H1 (cell line): ENCODE measurements around the gene HNF1A. TPM values are rescaled to one million over a fixed set of nuclear protein-coding genes. Genes with fewer than 3 reads are reported as not detected.

Source experiments
- CTCF ChIA-PET: fragments of 300-600 bp; sonication (Branson Sonifier 250); formaldehyde crosslinking; loops from one replicate; lab custom pipeline; 2021; ENCODE audit not compliant: partially characterized antibody; lab: Charles Lee
- POLR2A ChIA-PET: fragments of 300-600 bp; sonication (Branson Sonifier 250); formaldehyde crosslinking; loops from one replicate; lab custom pipeline; 2021; ENCODE audit warnings: inconsistent platforms; ENCODE audit not compliant: partially characterized antibody; lab: Charles Lee
- DNase-seq, 2 experiments: peaks; one replicate each; pipeline versions ENCODE4 v3.0.0 to v3.0.0-alpha.2; 2010 to 2022; ENCODE audit warnings: low spot score in 2 of 2, low read depth in 1 of 2, mixed read lengths in 1 of 2
- FAIRE-seq: peaks from 2 replicates; lab custom pipeline; 2011; peaks lifted over from hg19 to GRCh38; lab: Jason Lieb, UNC
- H2AFZ ChIP-seq: 2 replicates; pipeline ENCODE4 v1.8.1; 2012; ENCODE audit warnings: low read length, inconsistent platforms
- H2AK5ac ChIP-seq: 2 replicates; pipeline ENCODE4 v1.6.1; 2013; ENCODE audit warnings: low read depth, low read length
- H2BK120ac ChIP-seq: replicated peaks from 2 replicates; pipeline ENCODE3; 2013; ENCODE audit warnings: low read depth, low read length, inconsistent platforms
- H2BK12ac ChIP-seq: 2 replicates; pipeline ENCODE4 v1.6.1; 2013; ENCODE audit warnings: low read depth, low read length
- H2BK15ac ChIP-seq: 2 replicates; pipeline ENCODE4 v1.6.1; 2013; ENCODE audit warnings: low read length
- H2BK20ac ChIP-seq: 2 replicates; pipeline ENCODE4 v1.6.1; 2013; ENCODE audit warnings: low read length
- H2BK5ac ChIP-seq: 2 replicates; pipeline ENCODE4 v1.6.1; 2013; ENCODE audit warnings: low read depth, low read length
- H3K14ac ChIP-seq: 2 replicates; pipeline ENCODE4 v1.6.1; 2013; ENCODE audit warnings: inconsistent platforms; ENCODE audit not compliant: insufficient read length
- H3K18ac ChIP-seq: 2 replicates; pipeline ENCODE4 v1.6.1; 2013; ENCODE audit warnings: low read length; ENCODE audit errors: extremely low read depth
- H3K23ac ChIP-seq: 2 replicates; pipeline ENCODE4 v1.6.1; 2013; ENCODE audit warnings: inconsistent platforms; ENCODE audit not compliant: insufficient read length
- H3K23me2 ChIP-seq: 2 replicates; pipeline ENCODE4 v1.6.1; 2013; ENCODE audit warnings: low read depth, low read length
- H3K27ac ChIP-seq: 2 replicates; pipeline ENCODE4 v1.6.1; 2011; ENCODE audit warnings: low read depth, low read length, inconsistent platforms
- H3K27me3 ChIP-seq, 4 experiments: replicated peaks in 1 of 4; 1 replicate in 1 of 4; 2 replicates in 3 of 4; pipeline versions ENCODE4 v1.6.1 to v1.8.1; 2011 to 2013; ENCODE audit warnings: low read length in 3 of 4, mild to moderate bottlenecking in 3 of 4, inconsistent platforms in 2 of 4, mixed read lengths in 2 of 4, moderate library complexity in 1 of 4; ENCODE audit not compliant: control insufficient read depth in 3 of 4, insufficient read depth in 3 of 4; ENCODE audit errors: extremely low read depth in 1 of 4
- H3K36me3 ChIP-seq, 4 experiments: 2 replicates each; pipeline versions ENCODE4 v1.6.1 to v1.8.1; 2011 to 2013; ENCODE audit warnings: mild to moderate bottlenecking in 4 of 4, low read length in 3 of 4, moderate library complexity in 2 of 4, control low read depth in 1 of 4, inconsistent platforms in 1 of 4; ENCODE audit not compliant: insufficient read depth in 4 of 4, control insufficient read depth in 2 of 4
- H3K4ac ChIP-seq: replicated peaks from 2 replicates; pipeline ENCODE3; 2013; ENCODE audit warnings: low read length, low read depth, mixed read lengths, inconsistent platforms; ENCODE audit not compliant: insufficient read length
- H3K4me1 ChIP-seq, 4 experiments: replicated peaks in 1 of 4; 1 replicate in 1 of 4; 2 replicates in 3 of 4; pipeline versions ENCODE4 v1.6.1 to v1.8.1; 2011 to 2013; ENCODE audit warnings: low read length in 3 of 4, inconsistent platforms in 2 of 4, mixed read lengths in 1 of 4; ENCODE audit not compliant: insufficient read depth in 4 of 4, control insufficient read depth in 3 of 4
- H3K4me2 ChIP-seq, 2 experiments: 2 replicates each; pipeline versions ENCODE4 v1.6.1 to v1.8.1; 2011 to 2013; ENCODE audit warnings: low read depth in 2 of 2, low read length in 2 of 2, control low read depth in 1 of 2, inconsistent platforms in 1 of 2, mild to moderate bottlenecking in 1 of 2; ENCODE audit not compliant: insufficient read depth in 1 of 2
- H3K4me3 ChIP-seq, 4 experiments: fragments of 200-600, 300-600 bp in 1 of 4; sonication (generic), shearing (Covaris generic), sonication (Bioruptor Twin) in 1 of 4; 2 replicates each; pipeline versions ENCODE4 v1.5.1 to v1.8.1; 2011 to 2016; ENCODE audit warnings: low read length in 4 of 4, low read depth in 3 of 4, control low read depth in 2 of 4, inconsistent platforms in 2 of 4, mild to moderate bottlenecking in 2 of 4, mixed read lengths in 1 of 4, moderate library complexity in 1 of 4; ENCODE audit not compliant: insufficient read depth in 2 of 4; ENCODE audit errors: extremely low read depth in 1 of 4
- H3K56ac ChIP-seq: replicated peaks from 2 replicates; pipeline ENCODE3; 2013; ENCODE audit warnings: low read depth, mild to moderate bottlenecking, mixed read lengths, low read length, inconsistent platforms; ENCODE audit not compliant: insufficient read length
- H3K79me1 ChIP-seq: 2 replicates; pipeline ENCODE4 v1.6.1; 2013; ENCODE audit warnings: low read depth, low read length, control low read depth
- H3K79me2 ChIP-seq, 2 experiments: 2 replicates each; pipeline versions ENCODE4 v1.6.1 to v1.8.1; 2012 to 2013; ENCODE audit warnings: low read length in 2 of 2, mild to moderate bottlenecking in 2 of 2, inconsistent platforms in 1 of 2; ENCODE audit not compliant: insufficient read depth in 2 of 2, control insufficient read depth in 1 of 2
- H3K9ac ChIP-seq, 4 experiments: replicated peaks in 1 of 4; 1 replicate in 1 of 4; 2 replicates in 3 of 4; pipeline versions ENCODE4 v1.6.1 to v1.8.1; 2011 to 2013; ENCODE audit warnings: low read depth in 3 of 4, low read length in 3 of 4, control low read depth in 2 of 4, mild to moderate bottlenecking in 2 of 4, moderate library complexity in 2 of 4, inconsistent platforms in 1 of 4; ENCODE audit errors: extremely low read depth in 1 of 4
- H3K9me3 ChIP-seq, 2 experiments: 2 replicates each; pipeline versions ENCODE4 v1.6.1 to v1.8.1; 2012 to 2013; ENCODE audit warnings: mild to moderate bottlenecking in 2 of 2, moderate library complexity in 2 of 2, control low read depth in 1 of 2, inconsistent platforms in 1 of 2, low read depth in 1 of 2, low read length in 1 of 2, mixed read lengths in 1 of 2; ENCODE audit not compliant: insufficient read depth in 2 of 2
- H4K20me1 ChIP-seq, 2 experiments: replicated peaks in 1 of 2; 2 replicates each; pipeline versions ENCODE3 to v1.8.1; 2011 to 2013; ENCODE audit warnings: inconsistent platforms in 2 of 2, low read length in 2 of 2, mild to moderate bottlenecking in 1 of 2; ENCODE audit not compliant: insufficient read depth in 2 of 2, control insufficient read depth in 1 of 2
- H4K5ac ChIP-seq: 2 replicates; pipeline ENCODE4 v1.6.1; 2013; ENCODE audit warnings: low read length, low read depth, mixed read lengths, inconsistent platforms; ENCODE audit not compliant: insufficient read length
- H4K8ac ChIP-seq: 2 replicates; pipeline ENCODE4 v1.8.0; 2013; ENCODE audit warnings: mild to moderate bottlenecking, moderate library complexity, low read length, inconsistent platforms; ENCODE audit not compliant: insufficient read depth; ENCODE audit errors: extremely low read depth
- H4K91ac ChIP-seq: replicated peaks from 2 replicates; pipeline ENCODE3; 2013; ENCODE audit warnings: low read length, mixed read lengths, inconsistent platforms; ENCODE audit not compliant: insufficient read length
- CBX5 ChIP-seq: fragments of 300-800, 300-1000 bp; sonication (generic); IDR thresholded peaks from 2 replicates; pipeline ENCODE4 v1.7.1; 2016; ENCODE audit warnings: antibody characterized with exemption, low read length, low read depth
- CTCF ChIP-seq, 3 experiments: IDR thresholded peaks; 1 replicate in 2 of 3; 2 replicates in 1 of 3; pipeline versions ENCODE4 v1.5.1 to v1.6.1; 2011; ENCODE audit warnings: low read length in 3 of 3, mild to moderate bottlenecking in 3 of 3, inconsistent platforms in 2 of 3, low read depth in 1 of 3, moderate library complexity in 1 of 3; ENCODE audit not compliant: insufficient read depth in 1 of 3; ENCODE audit errors: control extremely low read depth in 1 of 3
- HDAC6 ChIP-seq: IDR thresholded peaks from one replicate; pipeline ENCODE4 v1.7.1; 2012; ENCODE audit warnings: low read depth, mild to moderate bottlenecking, inconsistent platforms, low read length, moderate library complexity
- KDM4A ChIP-seq: IDR thresholded peaks from one replicate; pipeline ENCODE4 v1.7.1; 2012; ENCODE audit warnings: low read depth, mild to moderate bottlenecking, moderate library complexity, low read length, inconsistent platforms; ENCODE audit not compliant: severe bottlenecking
- RAD21 ChIP-seq, 2 experiments: IDR thresholded peaks in 1 of 2; conservative IDR thresholded peaks in 1 of 2; 2 replicates each; pipeline ENCODE4 v1.6.1; 2011; ENCODE audit warnings: low read depth in 2 of 2, low read length in 2 of 2, improper control_type of control experiment in 1 of 2, inconsistent platforms in 1 of 2, mild to moderate bottlenecking in 1 of 2, moderate library complexity in 1 of 2
- RFX5 ChIP-seq: IDR thresholded peaks from 2 replicates; pipeline ENCODE4 v1.6.1; 2011; ENCODE audit warnings: low read depth, low read length, improper control_type of control experiment, borderline replicate concordance
- SUZ12 ChIP-seq: fragments of 200-600 bp; sonication (generic); IDR thresholded peaks from 2 replicates; pipeline ENCODE4 v1.6.1; 2012; ENCODE audit warnings: mild to moderate bottlenecking, inconsistent platforms, low read length, moderate library complexity, mixed read lengths
- TAF7 ChIP-seq: optimal IDR thresholded peaks from 2 replicates; pipeline ENCODE3; 2011; ENCODE audit warnings: low read depth, mild to moderate bottlenecking, inconsistent platforms, low read length, moderate library complexity, borderline replicate concordance
- TEAD4 ChIP-seq: IDR thresholded peaks from 2 replicates; pipeline ENCODE4 v1.6.1; 2012; ENCODE audit warnings: low read depth, low read length, inconsistent platforms, mixed read lengths
- WGBS, 2 experiments: shearing (Covaris generic) in 1 of 2; methylation state at CpG; one replicate each; pipeline versions ENCODE4 v1.1.6 to v1.1.7; 2013 to 2015; ENCODE audit warnings: low lambda C conversion rate in 2 of 2, mixed read lengths in 2 of 2, inconsistent platforms in 1 of 2, low coverage in 1 of 2, missing lambda C conversion rate in 1 of 2; ENCODE audit not compliant: insufficient replicate concordance in 2 of 2, insufficient coverage in 1 of 2, insufficient read length in 1 of 2; ENCODE audit errors: extremely low coverage in 1 of 2, missing lambda C conversion rate in 1 of 2; 5-methylcytosine and 5-hydroxymethylcytosine counted together
- polyA plus RNA-seq, 7 experiments: library from polyadenylated mRNA; depleted of rRNA in 3 of 7; stranded (reverse) in 5 of 7; unstranded in 2 of 7; fragments of >200 nt in 5 of 7; fragments of 200-250 nt in 2 of 7; gene quantifications; 1 replicate in 5 of 7; 2 replicates in 1 of 7; 4 replicates in 1 of 7; pipeline versions ENCODE4 v1.2.1 to v1.2.3, GENCODE V29; 2011 to 2013; ENCODE audit warnings: missing spikeins in 2 of 7, mixed read lengths in 2 of 7
- total RNA-seq: library from RNA; stranded (reverse); fragmentation: NEBNext Ultra II Directional; extraction: Animal tissue kit (Norgen Biotek cat#: 25700); gene quantifications from 2 replicates; pipeline ENCODE4 v1.2.1, GENCODE V29; 2021

Gene HNF1A
- total and polyA plus RNA-seq, 2 of the 8 experiments (the other 6 are each of a cell fraction or from before 2014, with no cell fraction given): not detected

- H2AFZ ChIP-seq: no peak overlapping the region
- no peak overlapping the region for H3K56ac ChIP-seq
- no peak overlapping the region for H4K91ac ChIP-seq
- no peaks in the 10 kb centered on the region; a peak in 1 of 8 replicates for H3K36me3 ChIP-seq
- H4K20me1 ChIP-seq: peaks cover 0 to 5% of the 10 kb centered on the region in 2 experiments
- ChIA-PET CTCF (interaction anchor here (0.5 to 2.7 kb wide), 3 partner anchors 9 to 151 kb away, joined by 3 to 9 read pairs (median 8); no protein-coding TSS in a partner anchor), POLR2A (interaction anchor here (0.6 to 2.8 kb wide), 4 partner anchors 15 to 1163 kb away, joined by 3 to 8 read pairs (median 4); partner anchors contain the start of gene HNF1A)
- no peak overlapping the region for H3K14ac ChIP-seq
- 0 out of 2 replicates have a peak overlapping the region, but pooled peaks have one; percentile 39 for H2AK5ac ChIP-seq
- H3K4me1 ChIP-seq: peaks cover 2 to 6% (median 3%) of the 10 kb centered on the region in 4 experiments; a peak in 6 of 7 replicates
- no peak for DNase-seq
- FAIRE-seq: no peak
- H3K79me1 ChIP-seq: no peaks in the 10 kb centered on the region
- H3K4me3 ChIP-seq: no peak overlapping the region
- no peak overlapping the region for H3K27ac ChIP-seq
- H3K23ac ChIP-seq: no peak overlapping the region
- no peak overlapping the region for H2BK120ac ChIP-seq
- no peaks in the 10 kb centered on the region for H3K27me3 ChIP-seq
- H3K4me2 ChIP-seq: no peak overlapping the region
- 92% methylated on average over 9 of the region's 11 CpGs; no CpG with 5 or more reads in 1 of the 2 experiments for WGBS, 2 experiments
- peaks cover 16% of the 10 kb centered on the region; the same call in 1 of the 2 replicates for H3K23me2 ChIP-seq
- H2BK12ac ChIP-seq: peak overlapping the region; percentile 17; the same call in 1 of the 2 replicates
- no peak overlapping the region for H4K8ac ChIP-seq
- H3K4ac ChIP-seq: no peak overlapping the region
- H2BK20ac ChIP-seq: no peak overlapping the region
- H3K9ac ChIP-seq: no peak overlapping the region
- H3K79me2 ChIP-seq: no peaks in the 10 kb centered on the region
- no peaks in the 10 kb centered on the region for H3K9me3 ChIP-seq
- no peak overlapping the region for H4K5ac ChIP-seq
- H2BK5ac ChIP-seq: no peak overlapping the region
- H2BK15ac ChIP-seq: 0 out of 2 replicates have a peak overlapping the region, but pooled peaks have one; percentile 61
- H3K18ac ChIP-seq: no peak overlapping the region
- TF ChIP-seq RFX5: no peak
- no peak for TF ChIP-seq CBX5
- TF ChIP-seq TAF7: no peak
- no peak for TF ChIP-seq CTCF (IDR thresholded peaks at IDR 0.05; ENCODE audit: control extremely low read depth in 1 of 3, insufficient read depth in 1 of 3, low read depth in 1 of 3, low read length in 3 of 3)
- TF ChIP-seq TEAD4: no peak
- no peak for TF ChIP-seq SUZ12
- TF ChIP-seq RAD21 (IDR thresholded peaks at IDR 0.05 in 1 of 2, conservative IDR thresholded peaks at IDR 0.05 in 1 of 2; ENCODE audit: low read depth in 2 of 2, low read length in 2 of 2): no peak
- no peak for TF ChIP-seq HDAC6
- TF ChIP-seq KDM4A: no peak
Measured at GRCh38 chr12:120996133-120996746, 17.9 kb downstream of the HNF1A start.
